AG09309 (cell line): Measurements from ENCODE around the gene JADE1.

Source experiments
- DNase-seq: peaks from one replicate; pipeline ENCODE4 v3.0.0-alpha.2; 2010; ENCODE audit warnings: low read depth
- H3K4me3 ChIP-seq: 2 replicates; pipeline ENCODE4 v1.5.1; 2011; ENCODE audit warnings: mild to moderate bottlenecking, low read depth, low read length, moderate library complexity; ENCODE audit not compliant: control insufficient read depth
- TF ChIP-seq, protein P1 (sequence below): IDR thresholded peaks from 2 replicates; pipeline ENCODE4 v1.5.1; 2011; ENCODE audit warnings: mild to moderate bottlenecking, low read depth, low read length, inconsistent platforms; ENCODE audit not compliant: insufficient read depth, control insufficient read depth; ENCODE audit errors: missing control alignments

The JADE1 gene

GRCh38 chr4:128841402-128841801 lies 31.9 kb downstream of the JADE1 start:
- TF ChIP-seq, protein P1, sequence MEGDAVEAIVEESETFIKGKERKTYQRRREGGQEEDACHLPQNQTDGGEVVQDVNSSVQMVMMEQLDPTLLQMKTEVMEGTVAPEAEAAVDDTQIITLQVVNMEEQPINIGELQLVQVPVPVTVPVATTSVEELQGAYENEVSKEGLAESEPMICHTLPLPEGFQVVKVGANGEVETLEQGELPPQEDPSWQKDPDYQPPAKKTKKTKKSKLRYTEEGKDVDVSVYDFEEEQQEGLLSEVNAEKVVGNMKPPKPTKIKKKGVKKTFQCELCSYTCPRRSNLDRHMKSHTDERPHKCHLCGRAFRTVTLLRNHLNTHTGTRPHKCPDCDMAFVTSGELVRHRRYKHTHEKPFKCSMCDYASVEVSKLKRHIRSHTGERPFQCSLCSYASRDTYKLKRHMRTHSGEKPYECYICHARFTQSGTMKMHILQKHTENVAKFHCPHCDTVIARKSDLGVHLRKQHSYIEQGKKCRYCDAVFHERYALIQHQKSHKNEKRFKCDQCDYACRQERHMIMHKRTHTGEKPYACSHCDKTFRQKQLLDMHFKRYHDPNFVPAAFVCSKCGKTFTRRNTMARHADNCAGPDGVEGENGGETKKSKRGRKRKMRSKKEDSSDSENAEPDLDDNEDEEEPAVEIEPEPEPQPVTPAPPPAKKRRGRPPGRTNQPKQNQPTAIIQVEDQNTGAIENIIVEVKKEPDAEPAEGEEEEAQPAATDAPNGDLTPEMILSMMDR, result no peak
- no peak for DNase-seq
- no peak overlapping the region for H3K4me3 ChIP-seq

- TF ChIP-seq, protein P1, result no peak
- no peak overlapping the region for H3K4me3 ChIP-seq
- DNase-seq, result no peak
Observed at GRCh38 chr4:128844931-128845330, 35.4 kb downstream of the JADE1 start.

GRCh38 chr4:128846063-128846462 lies 36.6 kb downstream of the JADE1 start:
- no peak for DNase-seq
- no peak overlapping the region for H3K4me3 ChIP-seq
- TF ChIP-seq, protein P1, result no peak

GRCh38 chr4:128847082-128847724 lies 37.7 kb downstream of the JADE1 start:
- TF ChIP-seq, protein P1, result no peak
- no peak overlapping the region for H3K4me3 ChIP-seq
- DNase-seq, result no peak

GRCh38 chr4:128848461-128848860 lies 39.0 kb downstream of the JADE1 start:
- TF ChIP-seq, protein P1, result no peak
- H3K4me3 ChIP-seq, result no peak overlapping the region
- no peak for DNase-seq

GRCh38 chr4:128850252-128850651 lies 40.8 kb downstream of the JADE1 start:
- DNase-seq, result no peak
- H3K4me3 ChIP-seq, result no peak overlapping the region
- TF ChIP-seq, protein P1, result no peak
